NB4 (cell line): ENCODE data around the gene OTC.

Experiments used
- CTCF ChIP-seq: IDR thresholded peaks from one replicate; pipeline ENCODE4 v1.5.1; 2012; ENCODE audit warnings: low read depth, low read length
- MAX ChIP-seq: IDR thresholded peaks from 2 replicates; pipeline ENCODE4 v1.6.1; 2011; ENCODE audit warnings: low read depth, low read length
- POLR2A ChIP-seq: IDR thresholded peaks from 2 replicates; pipeline ENCODE4 v1.6.1; 2011; ENCODE audit warnings: mild to moderate bottlenecking; ENCODE audit not compliant: insufficient read length; ENCODE audit errors: extremely low read depth

- TF ChIP-seq CTCF: no peak
- no peak for TF ChIP-seq MAX
- no peak for TF ChIP-seq POLR2A
These were observed 26.3 kb upstream of the OTC start for GRCh38 chrX:38326086-38326485.
